Epithelial cell of umbilical artery (primary cell): ENCODE results near the gene PCDHGA6. TPM values are rescaled to one million over a fixed set of nuclear protein-coding genes. Genes with fewer than 3 reads are reported as not detected.

Experiments
- total RNA-seq: library from RNA; depleted of rRNA; stranded (reverse); fragments of >200 nt; gene quantifications from 2 replicates; pipeline ENCODE4 v1.2.3, GENCODE V29; 2014

PCDHGA6 gene
- total RNA-seq, 1 donor from 2014 or later, result 0.97 TPM

DNA sequence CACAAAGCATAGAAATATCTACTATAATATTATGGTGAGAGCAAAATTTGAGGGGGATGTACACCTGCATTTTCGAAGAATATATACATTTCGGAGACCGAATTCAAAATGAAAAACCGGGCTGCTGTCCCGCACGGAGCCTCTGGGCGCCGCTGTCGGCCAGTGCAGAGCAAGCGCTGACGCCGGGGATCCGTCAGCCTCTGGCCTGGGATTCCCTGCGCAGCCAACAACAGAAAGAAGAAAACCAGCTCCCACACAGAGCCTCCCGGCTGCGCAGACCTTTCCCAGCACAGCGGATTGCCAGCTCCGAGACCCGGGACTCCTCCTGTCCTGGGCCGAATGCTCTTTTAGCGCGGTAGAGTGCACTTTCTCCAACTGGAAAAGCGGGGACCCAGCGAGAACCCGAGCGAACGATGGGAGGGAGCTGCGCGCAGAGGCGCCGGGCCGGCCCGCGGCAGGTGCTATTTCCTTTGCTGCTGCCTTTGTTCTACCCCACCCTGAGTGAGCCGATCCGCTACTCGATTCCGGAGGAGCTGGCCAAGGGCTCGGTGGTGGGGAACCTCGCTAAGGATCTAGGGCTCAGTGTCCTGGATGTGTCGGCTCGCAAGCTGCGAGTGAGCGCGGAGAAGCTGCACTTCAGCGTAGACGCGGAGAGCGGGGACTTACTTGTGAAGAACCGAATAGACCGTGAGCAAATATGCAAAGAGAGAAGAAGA, 34.3 kb downstream of the PCDHGA6 start, which contains the start of gene PCDHGB6:
TSS of gene PCDHGB6 (plus strand) at position 232 of the 716 bp plus-strand sequence. CDS start at position 414, 182 bp downstream.

DNA sequence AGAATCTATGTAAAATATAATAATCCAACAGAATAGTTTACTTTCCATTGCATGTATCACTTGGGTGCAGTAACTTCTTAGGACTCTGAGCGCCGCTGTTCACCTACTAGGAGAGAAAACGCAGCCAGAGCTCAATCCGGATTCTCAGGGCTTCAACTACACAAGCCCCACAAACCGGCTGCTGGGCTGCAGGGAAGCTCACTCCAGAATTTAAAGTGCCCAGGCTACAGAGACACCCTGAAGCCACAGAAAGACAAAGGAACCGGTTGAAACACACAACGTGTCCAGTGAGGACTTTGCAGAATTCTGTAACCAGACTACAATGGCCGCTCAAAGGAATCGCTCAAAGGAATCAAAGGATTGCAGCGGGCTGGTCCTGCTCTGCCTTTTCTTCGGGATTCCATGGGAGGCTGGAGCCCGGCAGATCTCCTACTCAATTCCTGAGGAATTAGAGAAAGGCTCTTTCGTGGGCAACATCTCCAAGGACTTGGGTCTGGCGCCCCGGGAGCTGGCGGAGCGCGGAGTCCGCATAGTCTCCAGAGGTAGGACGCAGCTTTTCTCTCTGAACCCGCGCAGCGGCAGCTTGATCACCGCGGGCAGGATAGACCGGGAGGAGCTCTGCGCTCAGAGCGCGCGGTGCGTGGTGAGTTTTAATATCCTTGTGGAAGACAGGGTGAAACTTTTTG, 39.3 kb downstream of the PCDHGA6 start, which contains the start of gene PCDHGA10:
TSS of gene PCDHGA10 (plus strand) at position 134 of the 686 bp plus-strand sequence. CDS start at position 323, 189 bp downstream.

DNA sequence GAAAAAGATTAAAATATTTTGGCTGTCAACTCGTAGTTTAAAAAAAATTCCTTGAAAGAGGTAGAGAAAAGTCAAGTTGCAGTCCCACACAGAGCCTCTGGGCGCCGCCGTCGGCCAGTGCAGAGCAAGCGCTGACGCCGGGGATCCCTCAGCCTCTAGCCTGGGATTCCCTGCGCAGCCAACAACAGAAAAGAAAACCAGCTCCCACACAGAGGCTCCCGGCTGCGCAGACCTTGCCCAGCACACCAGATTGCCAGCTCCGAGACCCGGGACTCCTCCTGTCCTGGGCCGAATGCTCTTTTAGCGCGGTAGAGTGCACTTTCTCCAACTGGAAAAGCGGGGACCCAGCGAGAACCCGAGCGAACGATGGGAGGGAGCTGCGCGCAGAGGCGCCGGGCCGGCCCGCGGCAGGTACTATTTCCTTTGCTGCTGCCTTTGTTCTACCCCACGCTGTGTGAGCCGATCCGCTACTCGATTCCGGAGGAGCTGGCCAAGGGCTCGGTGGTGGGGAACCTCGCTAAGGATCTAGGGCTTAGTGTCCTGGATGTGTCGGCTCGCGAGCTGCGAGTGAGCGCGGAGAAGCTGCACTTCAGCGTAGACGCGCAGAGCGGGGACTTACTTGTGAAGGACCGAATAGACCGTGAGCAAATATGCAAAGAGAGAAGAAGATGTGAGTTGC, 43.9 kb downstream of the PCDHGA6 start, which contains the start of gene PCDHGB7:
TSS of gene PCDHGB7 (plus strand) at position 184 of the 679 bp plus-strand sequence. CDS start at position 367, 183 bp downstream.

DNA sequence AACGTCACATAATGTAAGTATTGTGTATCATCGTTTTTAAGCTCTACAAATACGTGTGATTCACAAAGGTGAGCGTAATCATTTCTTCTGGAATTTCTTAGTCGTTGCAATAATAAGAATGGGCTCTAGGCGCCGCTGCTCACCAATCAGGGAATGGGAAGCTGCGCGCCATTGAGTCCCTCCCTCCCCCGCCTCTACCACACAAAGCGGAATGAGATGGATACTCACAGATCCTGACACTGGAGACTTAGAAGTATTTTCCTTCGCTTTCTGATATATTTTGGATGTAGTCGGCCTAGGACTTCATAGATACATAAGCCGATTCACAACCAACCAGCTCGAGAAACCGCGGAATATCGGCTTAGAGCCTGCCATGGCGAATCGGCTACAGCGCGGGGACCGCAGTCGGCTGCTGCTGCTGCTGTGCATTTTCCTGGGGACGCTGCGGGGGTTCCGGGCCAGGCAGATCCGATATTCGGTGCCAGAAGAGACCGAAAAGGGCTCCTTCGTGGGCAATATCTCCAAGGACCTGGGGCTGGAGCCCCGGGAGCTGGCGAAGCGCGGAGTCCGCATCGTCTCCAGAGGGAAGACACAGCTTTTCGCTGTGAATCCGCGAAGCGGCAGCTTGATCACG, 47.3 kb downstream of the PCDHGA6 start, which contains the start of gene PCDHGA11:
TSS of gene PCDHGA11 (plus strand) at position 197 of the 634 bp plus-strand sequence. CDS start at position 374, 177 bp downstream.

Other genes starting within 250 kb of the PCDHGA6 start
- gene PCDHB5, start 238.7 kb upstream of the PCDHGA6 start, total RNA-seq, result under 0.01 and 0.46 TPM in 2 replicates
- gene PCDHB6, start 223.8 kb upstream of the PCDHGA6 start, total RNA-seq, result not detected in 2 replicates
- gene PCDHB7, start 201.2 kb upstream of the PCDHGA6 start, total RNA-seq, result under 0.01 TPM in 1 of 2 replicates, not detected in the other
- under 0.01 and 0.15 TPM in 2 replicates for gene PCDHB8, start 196.1 kb upstream of the PCDHGA6 start, total RNA-seq
- gene PCDHB16, start 191.5 kb upstream of the PCDHGA6 start, total RNA-seq, result under 0.01 TPM in 2 replicates
- gene PCDHB9, start 186.7 kb upstream of the PCDHGA6 start, total RNA-seq, result 0.15 TPM in 1 of 2 replicates, not detected in the other
- 0.30 and 0.32 TPM in 2 replicates for gene PCDHB10, start 181.5 kb upstream of the PCDHGA6 start, total RNA-seq
- under 0.01 and 0.15 TPM in 2 replicates for gene PCDHB11, start 174.3 kb upstream of the PCDHGA6 start, total RNA-seq
- gene PCDHB12, start 165.2 kb upstream of the PCDHGA6 start, total RNA-seq, result under 0.01 TPM in 1 of 2 replicates, not detected in the other
- 0.15 and 0.65 TPM in 2 replicates for gene PCDHB13, start 160.0 kb upstream of the PCDHGA6 start, total RNA-seq
- gene PCDHB14, start 150.5 kb upstream of the PCDHGA6 start, total RNA-seq, result 0.61 and 0.65 TPM in 2 replicates
- 0.32 and 0.46 TPM in 2 replicates for gene PCDHB15, start 128.5 kb upstream of the PCDHGA6 start, total RNA-seq
- gene SLC25A2, start 69.8 kb upstream of the PCDHGA6 start, total RNA-seq, result 0.15 TPM in 1 of 2 replicates, not detected in the other
- 76.7 and 85.6 TPM in 2 replicates for gene TAF7, start 53.1 kb upstream of the PCDHGA6 start, total RNA-seq
- under 0.01 and 0.32 TPM in 2 replicates for gene PCDHGA1, start 43.4 kb upstream of the PCDHGA6 start, total RNA-seq
- gene PCDHGA2, start 35.1 kb upstream of the PCDHGA6 start, total RNA-seq, result 0.46 and 0.65 TPM in 2 replicates
- gene PCDHGA3, start 30.1 kb upstream of the PCDHGA6 start, total RNA-seq, result 0.15 and 0.32 TPM in 2 replicates
- under 0.01 and 0.65 TPM in 2 replicates for gene PCDHGB1, start 23.8 kb upstream of the PCDHGA6 start, total RNA-seq
- 1.7 and 1.9 TPM in 2 replicates for gene PCDHGA4, start 18.9 kb upstream of the PCDHGA6 start, total RNA-seq
- gene PCDHGB2, start 13.9 kb upstream of the PCDHGA6 start, total RNA-seq, result 0.46 and 0.65 TPM in 2 replicates
- 0.30 and 0.32 TPM in 2 replicates for gene PCDHGA5, start 9.7 kb upstream of the PCDHGA6 start, total RNA-seq
- gene PCDHGB3, start 3.6 kb upstream of the PCDHGA6 start, total RNA-seq, result 0.46 and 1.3 TPM in 2 replicates
- 0.65 and 0.91 TPM in 2 replicates for gene PCDHGA7, start 8.9 kb downstream of the PCDHGA6 start, total RNA-seq
- gene PCDHGB4, start 13.8 kb downstream of the PCDHGA6 start, total RNA-seq, result 4.9 and 10.1 TPM in 2 replicates
- 0.46 and 0.97 TPM in 2 replicates for gene PCDHGA8, start 18.7 kb downstream of the PCDHGA6 start, total RNA-seq
- gene PCDHGB5, start 24.1 kb downstream of the PCDHGA6 start, total RNA-seq, result 6.1 and 9.1 TPM in 2 replicates
- gene PCDHGA9, start 28.9 kb downstream of the PCDHGA6 start, total RNA-seq, result 0.76 and 0.97 TPM in 2 replicates
- 0.97 and 1.1 TPM in 2 replicates for gene PCDHGB6, start 34.1 kb downstream of the PCDHGA6 start, total RNA-seq
- 2.3 TPM in 2 replicates for gene PCDHGA10, start 39.1 kb downstream of the PCDHGA6 start, total RNA-seq
- gene PCDHGB7, start 43.8 kb downstream of the PCDHGA6 start, total RNA-seq, result 2.9 and 3.3 TPM in 2 replicates
- gene PCDHGA11, start 47.2 kb downstream of the PCDHGA6 start, total RNA-seq, result 5.3 and 5.8 TPM in 2 replicates
- 5.2 and 5.9 TPM in 2 replicates for gene PCDHGA12, start 56.6 kb downstream of the PCDHGA6 start, total RNA-seq
- 6.5 and 7.8 TPM in 2 replicates for gene PCDHGC3, start 102.1 kb downstream of the PCDHGA6 start, total RNA-seq
- 0.32 and 0.46 TPM in 2 replicates for gene PCDHGC4, start 111.1 kb downstream of the PCDHGA6 start, total RNA-seq
- gene PCDHGC5, start 115.2 kb downstream of the PCDHGA6 start, total RNA-seq, result 0.32 TPM in 1 of 2 replicates, not detected in the other
- 23.7 and 36.1 TPM in 2 replicates for gene DIAPH1, start 245.1 kb downstream of the PCDHGA6 start, total RNA-seq